K562 (cell line): ENCODE measurements around the gene RNPEPL1. TPM values are rescaled to one million over a fixed set of nuclear protein-coding genes. Genes with fewer than 3 reads are reported as not detected.

Experiments
- E2F3 ChIP-seq: fragments of 250-450 bp; sonication (Bioruptor Pico); IDR thresholded peaks from 2 replicates; pipeline ENCODE4 v1.4.0; 2020; ENCODE audit warnings: mild to moderate bottlenecking
- MAFF ChIP-seq: IDR thresholded peaks from 2 replicates; pipeline ENCODE4 v1.6.1; 2012; ENCODE audit warnings: low read length, improper control_type of control experiment
- MAZ ChIP-seq, 2 experiments: fragments of 450-650 bp in 1 of 2; sonication (generic) in 1 of 2; formaldehyde crosslinking; IDR thresholded peaks in 1 of 2; conservative IDR thresholded peaks in 1 of 2; 2 replicates each; pipeline versions ENCODE4 v1.4.0 to v1.5.0; 2020; ENCODE audit warnings: mild to moderate bottlenecking in 1 of 2, missing genetic modification reagents in 1 of 2
- PURB ChIP-seq: sonication (generic); formaldehyde crosslinking; IDR thresholded peaks from 2 replicates; pipeline ENCODE4 v1.9.0; 2021; ENCODE audit warnings: low read depth, mild to moderate bottlenecking, missing genetic modification reagents
- RAD21 ChIP-seq, 2 experiments: fragments of 250-450 bp in 1 of 2; fragments of 450-650 bp in 1 of 2; sonication (Bioruptor Pico) in 1 of 2; formaldehyde crosslinking in 1 of 2; IDR thresholded peaks in 1 of 2; conservative IDR thresholded peaks in 1 of 2; 2 replicates each; pipeline versions ENCODE4 v1.4.0 to v1.8.0; 2020 to 2022; ENCODE audit warnings: mild to moderate bottlenecking in 2 of 2, moderate library complexity in 1 of 2
- SMC3 ChIP-seq: conservative IDR thresholded peaks from 2 replicates; pipeline ENCODE4 v1.6.1; 2011; ENCODE audit warnings: low read depth, low read length, improper control_type of control experiment; ENCODE audit not compliant: insufficient read depth
- TBP ChIP-seq: optimal IDR thresholded peaks from 2 replicates; pipeline ENCODE3; 2011; ENCODE audit warnings: low read depth, low read length, improper control_type of control experiment
- ZFP1 ChIP-seq: fragments of 450-650 bp; formaldehyde crosslinking; IDR thresholded peaks from 2 replicates; pipeline ENCODE4 v1.4.0; 2020; ENCODE audit warnings: mild to moderate bottlenecking, mixed read lengths
- ZNF175 ChIP-seq: fragments of 200-800 bp; sonication (Bioruptor generic); IDR thresholded peaks from 2 replicates; pipeline ENCODE4 v1.6.1; 2016; ENCODE audit warnings: low read depth, mild to moderate bottlenecking, missing genetic modification characterization, missing compliant biosample characterization
- polyA plus RNA-seq, 8 experiments: library from polyadenylated mRNA; depleted of rRNA in 4 of 8; stranded (reverse) in 5 of 8; unstranded in 3 of 8; fragments of >200 nt; fragmentation: Nextera tagmentation in 2 of 8; fragmentation: Illumina TruSeq in 1 of 8; extraction: Ambion mirVana in 2 of 8; extraction: Trizol in 1 of 8; gene quantifications; 2 replicates each; pipeline versions ENCODE4 v1.2.1 to v1.2.3, GENCODE V29; 2011 to 2014; ENCODE audit warnings: inconsistent platforms in 1 of 8, missing spikeins in 1 of 8
- total RNA-seq, 7 experiments: library from RNA; depleted of rRNA in 6 of 7; stranded (reverse); fragments of >200 nt in 6 of 7; fragmentation: Illumina TruSeq in 2 of 7; extraction: Trizol in 2 of 7; gene quantifications; 2 replicates each; pipeline versions ENCODE4 v1.2.1 to v1.2.3, GENCODE V29; 2011 to 2021; ENCODE audit warnings: low replicate concordance in 1 of 7
- TF ChIP-seq, protein P1 (sequence below), 2 experiments: fragments of 450-650 bp; formaldehyde crosslinking in 1 of 2; IDR thresholded peaks; 2 replicates each; pipeline versions ENCODE4 v1.4.0 to v1.6.1; 2014 to 2020; ENCODE audit warnings: mild to moderate bottlenecking in 2 of 2, borderline replicate concordance in 1 of 2, low read depth in 1 of 2
- TF ChIP-seq, protein P2 (sequence below): sonication (generic); formaldehyde crosslinking; IDR thresholded peaks from 2 replicates; pipeline ENCODE4 v1.8.0; 2022; ENCODE audit warnings: mild to moderate bottlenecking, missing genetic modification reagents

RNPEPL1 gene
- total and polyA plus RNA-seq, 9 of the 15 experiments (the other 6 are each of a cell fraction or from before 2014, with no cell fraction given) = 0.07 to 38.7 (median 5.6) TPM

DNA sequence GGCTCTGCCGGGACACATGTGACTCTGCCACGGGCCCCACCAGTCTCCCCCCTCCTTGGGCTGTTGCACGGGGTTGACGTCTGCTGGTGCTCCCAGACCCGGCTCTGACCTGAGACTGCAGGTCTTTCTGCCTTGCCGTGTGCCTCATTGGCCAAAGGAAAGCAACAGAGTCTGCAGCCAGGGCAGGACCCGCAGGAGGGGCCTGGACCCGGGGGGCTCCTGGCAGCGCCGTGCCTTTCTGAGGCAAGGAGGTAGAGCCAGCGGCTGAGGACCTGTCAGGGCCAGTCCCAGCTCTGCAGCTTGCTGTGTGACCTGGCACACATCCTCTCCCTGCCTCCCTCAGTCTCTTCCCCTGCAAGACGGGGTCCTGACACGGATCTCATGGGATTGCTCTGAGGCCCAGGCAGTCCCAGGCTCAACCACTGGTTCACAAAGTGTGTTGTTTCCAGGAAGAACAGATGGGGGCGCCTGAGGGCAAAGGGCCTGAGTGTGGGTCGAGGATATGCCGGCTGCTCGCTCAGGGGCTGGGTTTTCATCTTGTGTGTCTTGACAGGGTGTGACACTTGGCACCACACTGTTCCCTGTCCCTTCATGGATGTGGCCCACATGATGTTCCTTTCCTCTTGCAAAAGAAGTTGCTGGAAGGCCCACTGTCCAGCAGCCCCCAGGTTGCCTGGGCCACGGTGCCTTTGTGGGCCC, 27.2 kb downstream of the RNPEPL1 start (continued):
- TF ChIP-seq, protein P1, sequence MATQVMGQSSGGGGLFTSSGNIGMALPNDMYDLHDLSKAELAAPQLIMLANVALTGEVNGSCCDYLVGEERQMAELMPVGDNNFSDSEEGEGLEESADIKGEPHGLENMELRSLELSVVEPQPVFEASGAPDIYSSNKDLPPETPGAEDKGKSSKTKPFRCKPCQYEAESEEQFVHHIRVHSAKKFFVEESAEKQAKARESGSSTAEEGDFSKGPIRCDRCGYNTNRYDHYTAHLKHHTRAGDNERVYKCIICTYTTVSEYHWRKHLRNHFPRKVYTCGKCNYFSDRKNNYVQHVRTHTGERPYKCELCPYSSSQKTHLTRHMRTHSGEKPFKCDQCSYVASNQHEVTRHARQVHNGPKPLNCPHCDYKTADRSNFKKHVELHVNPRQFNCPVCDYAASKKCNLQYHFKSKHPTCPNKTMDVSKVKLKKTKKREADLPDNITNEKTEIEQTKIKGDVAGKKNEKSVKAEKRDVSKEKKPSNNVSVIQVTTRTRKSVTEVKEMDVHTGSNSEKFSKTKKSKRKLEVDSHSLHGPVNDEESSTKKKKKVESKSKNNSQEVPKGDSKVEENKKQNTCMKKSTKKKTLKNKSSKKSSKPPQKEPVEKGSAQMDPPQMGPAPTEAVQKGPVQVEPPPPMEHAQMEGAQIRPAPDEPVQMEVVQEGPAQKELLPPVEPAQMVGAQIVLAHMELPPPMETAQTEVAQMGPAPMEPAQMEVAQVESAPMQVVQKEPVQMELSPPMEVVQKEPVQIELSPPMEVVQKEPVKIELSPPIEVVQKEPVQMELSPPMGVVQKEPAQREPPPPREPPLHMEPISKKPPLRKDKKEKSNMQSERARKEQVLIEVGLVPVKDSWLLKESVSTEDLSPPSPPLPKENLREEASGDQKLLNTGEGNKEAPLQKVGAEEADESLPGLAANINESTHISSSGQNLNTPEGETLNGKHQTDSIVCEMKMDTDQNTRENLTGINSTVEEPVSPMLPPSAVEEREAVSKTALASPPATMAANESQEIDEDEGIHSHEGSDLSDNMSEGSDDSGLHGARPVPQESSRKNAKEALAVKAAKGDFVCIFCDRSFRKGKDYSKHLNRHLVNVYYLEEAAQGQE (IDR thresholded peaks at IDR 0.05; ENCODE audit: borderline replicate concordance) = peak; percentile 53; the same call in 1 of the 2 replicates
- TF ChIP-seq, protein P1 (CRISPR knock-in tag; IDR thresholded peaks at IDR 0.05; ENCODE audit: low read depth) = no peak
- no peak for TF ChIP-seq MAFF
- TF ChIP-seq TBP = no peak
- no peak for TF ChIP-seq ZFP1 (CRISPR knock-in tag)
- TF ChIP-seq, protein P2, sequence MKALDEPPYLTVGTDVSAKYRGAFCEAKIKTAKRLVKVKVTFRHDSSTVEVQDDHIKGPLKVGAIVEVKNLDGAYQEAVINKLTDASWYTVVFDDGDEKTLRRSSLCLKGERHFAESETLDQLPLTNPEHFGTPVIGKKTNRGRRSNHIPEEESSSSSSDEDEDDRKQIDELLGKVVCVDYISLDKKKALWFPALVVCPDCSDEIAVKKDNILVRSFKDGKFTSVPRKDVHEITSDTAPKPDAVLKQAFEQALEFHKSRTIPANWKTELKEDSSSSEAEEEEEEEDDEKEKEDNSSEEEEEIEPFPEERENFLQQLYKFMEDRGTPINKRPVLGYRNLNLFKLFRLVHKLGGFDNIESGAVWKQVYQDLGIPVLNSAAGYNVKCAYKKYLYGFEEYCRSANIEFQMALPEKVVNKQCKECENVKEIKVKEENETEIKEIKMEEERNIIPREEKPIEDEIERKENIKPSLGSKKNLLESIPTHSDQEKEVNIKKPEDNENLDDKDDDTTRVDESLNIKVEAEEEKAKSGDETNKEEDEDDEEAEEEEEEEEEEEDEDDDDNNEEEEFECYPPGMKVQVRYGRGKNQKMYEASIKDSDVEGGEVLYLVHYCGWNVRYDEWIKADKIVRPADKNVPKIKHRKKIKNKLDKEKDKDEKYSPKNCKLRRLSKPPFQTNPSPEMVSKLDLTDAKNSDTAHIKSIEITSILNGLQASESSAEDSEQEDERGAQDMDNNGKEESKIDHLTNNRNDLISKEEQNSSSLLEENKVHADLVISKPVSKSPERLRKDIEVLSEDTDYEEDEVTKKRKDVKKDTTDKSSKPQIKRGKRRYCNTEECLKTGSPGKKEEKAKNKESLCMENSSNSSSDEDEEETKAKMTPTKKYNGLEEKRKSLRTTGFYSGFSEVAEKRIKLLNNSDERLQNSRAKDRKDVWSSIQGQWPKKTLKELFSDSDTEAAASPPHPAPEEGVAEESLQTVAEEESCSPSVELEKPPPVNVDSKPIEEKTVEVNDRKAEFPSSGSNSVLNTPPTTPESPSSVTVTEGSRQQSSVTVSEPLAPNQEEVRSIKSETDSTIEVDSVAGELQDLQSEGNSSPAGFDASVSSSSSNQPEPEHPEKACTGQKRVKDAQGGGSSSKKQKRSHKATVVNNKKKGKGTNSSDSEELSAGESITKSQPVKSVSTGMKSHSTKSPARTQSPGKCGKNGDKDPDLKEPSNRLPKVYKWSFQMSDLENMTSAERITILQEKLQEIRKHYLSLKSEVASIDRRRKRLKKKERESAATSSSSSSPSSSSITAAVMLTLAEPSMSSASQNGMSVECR (CRISPR knock-in tag) = no peak
- peak; percentile 18 to 60; a peak in 3 of 4 replicates for TF ChIP-seq RAD21 (CRISPR knock-in tag; conservative IDR thresholded peaks at IDR 0.05 in 1 of 2, IDR thresholded peaks at IDR 0.05 in 1 of 2)
- no peak for TF ChIP-seq PURB (CRISPR knock-in tag)
- no peak for TF ChIP-seq E2F3 (CRISPR knock-in tag)
- TF ChIP-seq MAZ (CRISPR knock-in tag; conservative IDR thresholded peaks at IDR 0.05 in 1 of 2, IDR thresholded peaks at IDR 0.05 in 1 of 2) = no peak
- TF ChIP-seq SMC3 = 0 out of 2 replicates have a peak, but pooled peaks have one; percentile 19
- no peak for TF ChIP-seq ZNF175 (CRISPR knock-in tag)
